ENCODE measurements around the gene CNPY4. TPM values are rescaled to one million over a fixed set of nuclear protein-coding genes. Genes with fewer than 3 reads are reported as not detected.

The CNPY4 gene
- total and polyA plus RNA-seq, 12 donors: 14.0 to 46.5 (median 24.2) TPM

GRCh38 chr7:100095289-100095688 is 24.1 kb upstream of the CNPY4 start:
- Histone ChIP-seq H3K9me3 (replicated peaks in 1 of 3) (no peaks in the 10 kb centered on the region), H3K27me3 (no peaks in the 10 kb centered on the region), H3K4me3 (no peak overlapping the region), H3K4me1 (replicated peaks in 1 of 2) (peaks cover 8 to 9% of the 10 kb centered on the region in 2 donors), H3K27ac (no peak overlapping the region), H3K36me3 (replicated peaks in 1 of 2) (peaks cover 0 to 90% of the 10 kb centered on the region in 2 donors)
- DNase-seq: no peak
- 82 to 86% (median 86%) methylated on average over 9 of the region's 9 CpGs for WGBS, 4 donors
- intact Hi-C loops (cut with DNase I): no loop called here
- TF ChIP-seq POLR2A (IDR thresholded peaks at IDR 0.05) (no peak), CTCF (IDR thresholded peaks at IDR 0.05) (no peak)

GRCh38 chr7:100095704-100096103 is 23.7 kb upstream of the CNPY4 start:
- TF ChIP-seq CTCF (IDR thresholded peaks at IDR 0.05): no peak
- no peak for TF ChIP-seq POLR2A (IDR thresholded peaks at IDR 0.05)
- no peak for DNase-seq
- H3K9me3 ChIP-seq (replicated peaks in 1 of 3): no peaks in the 10 kb centered on the region
- no peaks in the 10 kb centered on the region for H3K27me3 ChIP-seq
- peaks cover 0 to 87% of the 10 kb centered on the region in 2 donors for H3K36me3 ChIP-seq (replicated peaks in 1 of 2)
- no peak overlapping the region for H3K4me3 ChIP-seq
- peaks cover 8 to 9% of the 10 kb centered on the region in 2 donors for H3K4me1 ChIP-seq (replicated peaks in 1 of 2)
- 82 to 89% (median 88%) methylated on average over 12 to 17 of the region's 17 CpGs for WGBS, 4 donors
- intact Hi-C loops (cut with DNase I): no loop called here
- no peak overlapping the region for H3K27ac ChIP-seq

- H3K36me3 ChIP-seq (replicated peaks in 1 of 2): peaks cover 0 to 57% of the 10 kb centered on the region in 2 donors
- H3K9me3 ChIP-seq (replicated peaks in 1 of 3): no peaks in the 10 kb centered on the region
- peaks cover 13 to 14% of the 10 kb centered on the region in 2 donors for H3K4me1 ChIP-seq (replicated peaks in 1 of 2)
- DNase-seq: no peak
- no peak overlapping the region for H3K4me3 ChIP-seq
- 78 to 92% (median 84%) methylated on average over 9 to 10 of the region's 10 CpGs for WGBS, 4 donors
- no peak overlapping the region for H3K27ac ChIP-seq
- no peaks in the 10 kb centered on the region for H3K27me3 ChIP-seq
- intact Hi-C loops (cut with DNase I): no loop called here
- no peak for TF ChIP-seq CTCF (IDR thresholded peaks at IDR 0.05)
- no peak for TF ChIP-seq POLR2A (IDR thresholded peaks at IDR 0.05)
Measured at GRCh38 chr7:100098913-100099312, 20.5 kb upstream of the CNPY4 start.

GRCh38 chr7:100099452-100099851 is 20.0 kb upstream of the CNPY4 start:
- Histone ChIP-seq H3K4me1 (replicated peaks in 1 of 2) (peaks cover 13 to 14% of the 10 kb centered on the region in 2 donors), H3K4me3 (peak overlapping the region in 1 of 4 donors; percentile 75), H3K27me3 (no peaks in the 10 kb centered on the region), H3K27ac (peak overlapping the region in 1 of 5 donors; percentile 85), H3K9me3 (replicated peaks in 1 of 3) (no peaks in the 10 kb centered on the region), H3K36me3 (replicated peaks in 1 of 2) (peaks cover 0 to 55% of the 10 kb centered on the region in 2 donors)
- 58 to 67% (median 64%) methylated on average over 12 of the region's 12 CpGs for WGBS, 4 donors
- intact Hi-C loops (cut with DNase I): no loop called here
- no peak for TF ChIP-seq POLR2A (IDR thresholded peaks at IDR 0.05)
- no peak for TF ChIP-seq CTCF (IDR thresholded peaks at IDR 0.05)
- no peak for DNase-seq
